Stimulated activated CD8-positive, alpha-beta memory T cell treated with anti-CD3 and anti-CD28 coated beads, Interleukin-2, amount 100 ng/mL, for 48 hours (primary cell): Measurements from ENCODE around the gene KIF20B.

ENCODE experiments used
- DNase-seq, 2 donors: peaks; one replicate each; pipeline ENCODE4 v3.0.0-alpha.2; 2020; ENCODE audit warnings: low read depth in 2 of 2

KIF20B gene

GRCh38 chr10:89701242-89702120, at the start of gene KIF20B:
Gene KIF20B, plus strand, starts transcription at chr10:89701590. Its CDS starts 3,705 bp downstream, at chr10:89705295.
- DNase-seq = peak; percentile 84 to 89

- DNase-seq = no peak
Observed at GRCh38 chr10:89651916-89652573, 49.3 kb upstream of the KIF20B start.

GRCh38 chr10:89652806-89653370, 48.5 kb upstream of the KIF20B start:
- no peak for DNase-seq

- DNase-seq = no peak
Observed at GRCh38 chr10:89653410-89653869, 48.0 kb upstream of the KIF20B start.

DNA sequence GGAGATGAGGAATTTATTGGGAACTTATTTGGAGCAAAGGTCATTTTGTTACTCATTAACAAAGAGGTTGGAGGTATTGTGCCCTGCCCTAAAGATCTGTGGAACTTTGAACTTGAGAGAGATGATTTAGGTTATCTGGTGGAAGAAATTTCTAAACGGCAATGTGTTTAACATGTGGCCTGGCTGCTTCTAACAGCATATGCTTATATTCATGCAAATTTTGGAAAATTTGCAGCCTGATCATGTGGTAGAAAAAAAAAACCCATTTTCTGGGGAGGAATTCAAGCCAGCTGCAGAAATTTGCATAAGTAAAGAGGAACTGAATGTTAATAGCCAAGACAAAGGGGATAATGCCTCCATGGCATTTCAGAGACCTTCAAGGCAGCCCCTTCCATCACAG, 45.7 kb upstream of the KIF20B start:
- DNase-seq = no peak

GRCh38 chr10:89657302-89657701, 44.1 kb upstream of the KIF20B start:
- DNase-seq = no peak

DNA sequence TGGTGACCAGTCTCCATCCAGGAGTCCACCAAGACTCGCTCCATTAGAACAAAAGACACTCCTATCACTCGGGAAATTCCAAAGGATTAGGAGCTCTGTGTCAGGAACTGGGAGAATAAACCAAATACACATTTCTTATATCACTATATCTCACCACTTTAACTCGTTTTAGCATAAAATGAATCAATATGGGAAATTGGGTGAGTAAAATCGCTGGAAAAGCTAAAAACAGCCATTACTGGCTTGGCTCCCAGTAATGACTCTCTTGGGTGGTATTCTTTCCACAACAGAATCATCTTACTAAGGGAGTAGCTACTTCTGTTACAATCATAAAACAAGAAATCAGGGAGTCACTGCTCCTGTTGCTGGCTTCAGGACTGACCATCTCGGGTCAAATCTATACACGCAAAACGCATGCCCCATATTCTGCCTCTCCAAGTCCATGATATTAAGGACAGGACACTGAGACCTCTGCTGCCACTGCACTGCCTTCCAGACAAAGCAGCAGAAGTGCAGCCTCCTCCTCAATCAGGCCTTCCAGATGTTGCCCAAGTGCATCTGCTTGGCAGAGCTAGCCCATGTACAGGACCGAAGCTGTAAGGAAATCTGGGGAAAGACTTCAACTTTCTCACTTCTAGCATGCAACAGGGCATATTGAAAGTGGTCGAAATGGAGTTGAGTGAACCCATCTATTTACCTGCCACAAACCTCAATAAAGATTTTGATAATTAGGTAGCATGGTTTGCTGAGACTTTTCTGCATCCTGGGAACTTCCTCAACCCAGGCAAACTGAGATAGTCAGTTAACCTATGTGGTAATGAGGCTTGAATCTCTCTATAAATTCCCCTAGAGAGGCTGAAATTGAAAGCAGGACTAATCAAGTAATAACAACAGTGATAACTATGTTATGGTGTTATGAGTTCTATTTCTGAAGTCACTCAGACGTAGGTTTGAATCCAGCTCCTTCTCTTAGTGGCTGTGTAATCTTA, 42.0 kb upstream of the KIF20B start:
- no peak for DNase-seq

- DNase-seq = no peak
Observed at GRCh38 chr10:89662596-89662995, 38.8 kb upstream of the KIF20B start.

DNA sequence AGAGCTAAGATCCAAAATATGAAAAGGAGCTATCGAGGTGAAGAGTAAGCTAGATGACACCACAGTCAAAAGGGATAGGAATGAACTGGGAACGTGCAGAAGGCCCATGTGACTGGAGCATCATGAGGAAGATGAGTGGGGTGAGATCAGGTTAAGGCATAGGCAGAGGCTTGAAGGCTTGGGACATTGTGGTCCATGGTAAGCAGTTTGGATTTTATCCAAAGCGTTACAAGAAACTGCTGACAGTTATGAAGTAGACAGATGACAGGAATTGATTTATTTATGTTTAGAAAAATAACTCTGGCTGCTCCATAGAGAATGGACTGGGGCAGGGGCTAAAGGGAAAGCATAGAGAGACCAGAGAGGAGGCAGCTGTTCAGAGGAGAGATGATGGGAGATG, 38.2 kb upstream of the KIF20B start:
- no peak for DNase-seq

- no peak for DNase-seq
Observed at GRCh38 chr10:89664203-89664602, 37.2 kb upstream of the KIF20B start.

DNA sequence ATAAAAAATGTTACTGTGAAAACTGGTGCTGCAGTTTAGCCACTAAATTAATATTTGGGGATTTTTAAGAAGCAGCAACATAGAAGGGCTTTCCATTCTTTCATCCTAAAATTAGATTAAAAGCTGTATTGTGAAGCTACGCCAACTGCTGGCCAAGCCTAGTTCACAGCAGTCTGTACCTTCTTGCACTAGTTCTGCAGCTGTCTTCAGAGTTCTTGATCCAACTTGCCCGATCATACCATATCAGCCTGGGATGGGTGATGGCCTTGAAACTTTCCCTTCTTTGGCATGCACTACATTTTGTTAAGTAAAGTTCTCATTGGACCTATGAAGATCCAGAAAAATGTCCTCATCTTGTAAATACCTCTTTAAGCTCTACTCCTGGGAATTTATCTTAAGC, 36.1 kb upstream of the KIF20B start:
- DNase-seq = no peak

GRCh38 chr10:89666138-89666537, 35.3 kb upstream of the KIF20B start:
- DNase-seq = no peak

DNA sequence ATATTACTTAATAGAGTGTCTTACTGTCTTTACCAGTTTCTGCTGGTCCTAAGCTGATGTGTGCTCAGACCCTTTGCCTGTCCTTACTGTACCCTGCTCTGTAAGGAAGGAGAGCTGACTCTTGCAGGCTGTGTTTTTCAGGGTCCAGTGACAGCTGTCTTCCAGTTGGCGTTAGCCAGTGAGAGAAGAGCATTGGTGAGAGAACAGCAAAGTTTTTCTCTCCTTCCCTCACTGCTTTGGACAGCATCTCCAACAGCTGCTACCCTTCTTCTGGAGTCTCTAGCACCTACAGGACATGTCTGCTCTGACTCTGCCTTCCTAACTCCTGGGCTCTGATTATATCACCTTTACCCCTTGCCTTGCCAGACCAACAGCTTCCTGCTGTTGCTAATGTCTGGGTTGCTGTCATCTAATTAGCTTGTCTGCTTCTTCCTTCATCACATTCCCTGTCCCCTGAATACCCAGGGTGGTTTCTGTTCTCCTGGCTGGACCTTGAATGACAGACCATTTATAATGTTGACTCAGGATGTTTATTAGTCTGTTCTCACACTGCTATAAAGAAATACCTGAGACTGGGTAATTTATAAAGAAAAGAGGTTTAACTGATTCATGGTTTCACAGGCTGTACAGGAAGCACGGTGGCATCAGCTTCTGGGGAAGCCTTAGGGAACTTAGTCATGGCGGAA, 32.9 kb upstream of the KIF20B start:
- no peak for DNase-seq

GRCh38 chr10:89669985-89670384, 31.4 kb upstream of the KIF20B start:
- DNase-seq = no peak

DNA sequence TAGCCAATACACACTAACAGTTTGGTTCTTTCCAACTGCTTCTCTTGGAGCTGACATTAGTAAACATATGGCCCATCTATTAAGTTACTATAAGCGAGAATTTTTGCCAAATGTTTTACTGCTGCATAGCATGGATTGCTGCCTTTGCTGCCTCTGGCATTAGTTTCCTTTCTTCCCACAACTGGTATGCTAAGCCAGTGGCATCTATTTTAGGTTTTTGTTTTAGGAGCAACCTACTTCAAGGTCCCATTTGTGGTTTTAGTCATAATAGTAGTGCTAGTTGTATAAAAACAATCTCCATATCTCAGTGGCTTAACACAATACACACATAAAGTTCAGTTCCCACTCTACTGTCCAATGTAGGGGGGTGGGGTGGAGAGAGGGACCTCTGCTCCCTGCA, 30.5 kb upstream of the KIF20B start:
- no peak for DNase-seq

DNA sequence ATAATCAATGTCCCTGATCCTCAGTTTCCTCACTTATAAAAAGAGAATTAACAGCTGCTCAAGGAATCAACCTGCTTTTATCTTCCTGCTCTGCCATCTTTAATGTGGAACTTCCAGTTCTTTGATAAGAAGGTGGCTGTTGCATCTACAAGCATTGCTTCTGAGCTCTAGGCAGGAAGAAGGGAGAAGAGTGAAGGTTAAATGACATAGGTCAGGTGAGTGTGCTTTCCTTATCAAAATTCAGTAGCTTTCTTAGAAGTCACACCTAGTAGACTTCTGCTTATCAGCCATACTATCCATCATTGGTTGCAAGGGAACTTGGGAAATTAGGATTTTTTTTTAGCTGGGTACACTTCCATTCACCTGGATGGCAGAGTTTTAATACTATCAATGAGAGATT, 24.0 kb upstream of the KIF20B start:
- no peak for DNase-seq

GRCh38 chr10:89679986-89680385, 21.4 kb upstream of the KIF20B start:
- DNase-seq = no peak

DNA sequence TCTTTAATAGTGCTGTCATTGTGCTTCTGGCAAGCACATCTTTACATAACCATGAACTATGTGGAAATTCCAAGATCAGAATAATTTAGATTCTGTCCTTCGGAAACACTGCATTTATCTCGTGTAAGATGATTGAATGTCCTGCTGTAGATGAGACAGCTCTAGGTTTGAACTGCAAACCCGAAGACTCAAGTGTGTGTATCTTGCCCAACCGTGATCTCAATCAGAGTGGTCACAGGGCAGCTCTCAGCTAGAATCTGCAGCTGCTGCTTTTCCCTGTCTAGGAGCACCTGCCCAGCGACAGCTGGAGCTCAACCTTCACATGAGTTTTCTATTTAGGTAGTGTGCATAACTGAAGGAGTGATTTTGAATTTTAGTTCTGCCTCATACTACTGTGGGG, 17.5 kb upstream of the KIF20B start:
- no peak for DNase-seq

- DNase-seq = no peak
Observed at GRCh38 chr10:89684604-89685003, 16.8 kb upstream of the KIF20B start.

- no peak for DNase-seq
Observed at GRCh38 chr10:89685936-89686335, 15.5 kb upstream of the KIF20B start.

DNA sequence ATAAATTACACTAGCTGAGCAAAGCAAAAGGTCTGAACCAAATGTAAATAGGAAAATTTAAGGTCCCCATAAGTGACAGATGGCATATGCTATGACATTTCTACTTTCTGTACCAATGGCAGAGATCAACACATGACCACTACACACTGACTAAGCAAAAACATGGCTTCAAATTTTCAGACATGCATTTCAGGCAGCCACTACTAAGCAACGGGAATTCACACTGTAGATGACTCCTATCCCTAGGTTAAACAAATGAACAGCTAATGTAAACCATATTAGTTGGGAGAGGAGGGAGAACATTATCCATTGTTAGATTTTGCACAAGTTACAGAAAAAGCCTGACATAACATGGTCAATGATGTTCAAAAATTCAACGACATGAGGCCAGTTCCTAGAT, 11.4 kb upstream of the KIF20B start:
- DNase-seq = no peak
